HepG2 (cell line): ENCODE measurements around the gene NAIF1. TPM values are rescaled to one million over a fixed set of nuclear protein-coding genes. Genes with fewer than 3 reads are reported as not detected.

Experiments used
- ATAC-seq: fragments of 200-7000 bp; cut with Tn5 transposase; 3 replicates; pipeline ENCODE4 v1.9.1; 2020; ENCODE audit warnings: mild to moderate bottlenecking, moderate library complexity
- BruUV-seq: library from RNA; stranded (reverse); fragments of 400-500 nt; replicated peaks from 2 replicates; lab custom pipeline; 2021; lab: Mats Ljungman, UMichigan
- CTCF ChIA-PET: fragments of 300-600 bp; formaldehyde crosslinking; extraction: SDS; loops from one replicate; lab custom pipeline; 2021; ENCODE audit warnings: low total read pairs, inconsistent platforms, low intra/inter-chr PET ratio; lab: Yijun Ruan, JAX
- POLR2A ChIA-PET: fragments of 350-600 bp; sonication (Branson Sonifier 250); formaldehyde crosslinking; loops from one replicate; lab custom pipeline; 2020; ENCODE audit warnings: antibody characterized with exemption, inconsistent platforms; lab: Yijun Ruan, JAX
- DNase-seq: peaks from one replicate; pipeline ENCODE4 v3.0.0-alpha.2; 2015; ENCODE audit warnings: low spot score
- FAIRE-seq: peaks from 3 replicates; lab custom pipeline; 2011; peaks lifted over from hg19 to GRCh38; lab: Jason Lieb, UNC
- H2AFZ ChIP-seq: one replicate; pipeline ENCODE4 v1.6.1; 2011; ENCODE audit warnings: low read length, inconsistent platforms
- H3K27ac ChIP-seq: fragments of 300-600 bp; 3 replicates; pipeline ENCODE4 v1.8.0; 2011; ENCODE audit warnings: mixed run types, mild to moderate bottlenecking, mixed read lengths, low read length, inconsistent platforms; ENCODE audit not compliant: insufficient read depth; ENCODE audit errors: extremely low read length
- H3K27me3 ChIP-seq, 2 experiments: fragments of 200-600 bp in 1 of 2; 2 replicates in 1 of 2; 3 replicates in 1 of 2; pipeline versions ENCODE4 v1.6.0 to v1.8.0; 2011; ENCODE audit warnings: low read length in 2 of 2, mild to moderate bottlenecking in 2 of 2, moderate library complexity in 2 of 2, inconsistent platforms in 1 of 2; ENCODE audit not compliant: insufficient read depth in 2 of 2, control insufficient read depth in 1 of 2
- H3K36me3 ChIP-seq, 2 experiments: fragments of 200-600 bp in 1 of 2; replicated peaks in 1 of 2; 2 replicates in 1 of 2; 3 replicates in 1 of 2; pipeline versions ENCODE4 v1.5.1 to v1.8.0; 2011; ENCODE audit warnings: low read length in 2 of 2, inconsistent platforms in 1 of 2; ENCODE audit not compliant: insufficient read depth in 2 of 2, control insufficient read depth in 1 of 2
- H3K4me1 ChIP-seq: 2 replicates; pipeline ENCODE4 v1.5.1; 2012; ENCODE audit warnings: low read length, inconsistent platforms; ENCODE audit not compliant: insufficient read depth
- H3K4me2 ChIP-seq: 2 replicates; pipeline ENCODE4 v1.6.0; 2011; ENCODE audit warnings: low read depth, low read length, inconsistent platforms
- H3K4me3 ChIP-seq, 3 experiments: fragments of 200-600 bp in 1 of 3; sonication (generic), shearing (Covaris generic) in 1 of 3; replicated peaks in 1 of 3; 2 replicates each; pipeline ENCODE4 v1.5.1; 2011 to 2016; ENCODE audit warnings: low read length in 3 of 3, inconsistent platforms in 2 of 3, low read depth in 2 of 3, mild to moderate bottlenecking in 2 of 3, control low read depth in 1 of 3, mixed read lengths in 1 of 3; ENCODE audit not compliant: insufficient read depth in 1 of 3
- H3K79me2 ChIP-seq: one replicate; pipeline ENCODE4 v1.6.1; 2011; ENCODE audit warnings: low read length, inconsistent platforms; ENCODE audit not compliant: insufficient read depth
- H3K9ac ChIP-seq: 2 replicates; pipeline ENCODE4 v1.6.0; 2011; ENCODE audit warnings: mild to moderate bottlenecking, low read depth, low read length, inconsistent platforms; ENCODE audit not compliant: insufficient read depth
- H3K9me3 ChIP-seq: 2 replicates; pipeline ENCODE4 v1.5.1; 2012; ENCODE audit warnings: mild to moderate bottlenecking, low read length
- H4K20me1 ChIP-seq: 2 replicates; pipeline ENCODE4 v1.6.0; 2011; ENCODE audit warnings: inconsistent platforms, mild to moderate bottlenecking, low read length, moderate library complexity; ENCODE audit not compliant: insufficient read depth
- DNMT3B ChIP-seq: conservative IDR thresholded peaks from 2 replicates; pipeline ENCODE4 v1.6.1; 2016; ENCODE audit warnings: missing biosample characterization, control low read depth
- PAXIP1 ChIP-seq: sonication (generic); formaldehyde crosslinking; conservative IDR thresholded peaks from 2 replicates; pipeline ENCODE4 v1.4.0; 2020; ENCODE audit warnings: mild to moderate bottlenecking, missing genetic modification reagents, moderate library complexity
- SAFB2 ChIP-seq: sonication (generic); formaldehyde crosslinking; IDR thresholded peaks from 2 replicates; pipeline ENCODE4 v1.5.1; 2020; ENCODE audit warnings: missing genetic modification reagents, low read depth, mild to moderate bottlenecking, borderline replicate concordance
- SP2 ChIP-seq: sonication (generic); formaldehyde crosslinking; IDR thresholded peaks from 2 replicates; pipeline ENCODE4 v1.5.1; 2020; ENCODE audit warnings: mild to moderate bottlenecking, missing genetic modification reagents
- ZIK1 ChIP-seq: sonication (generic); formaldehyde crosslinking; IDR thresholded peaks from 2 replicates; pipeline ENCODE4 v1.5.0; 2020; ENCODE audit warnings: mild to moderate bottlenecking, low read depth, missing genetic modification reagents, borderline replicate concordance
- ZKSCAN1 ChIP-seq: fragments of 150-350 bp; IDR thresholded peaks from 2 replicates; pipeline ENCODE4 v1.6.1; 2014; ENCODE audit warnings: low read length
- ZNF317 ChIP-seq: sonication (generic); formaldehyde crosslinking; IDR thresholded peaks from 2 replicates; pipeline ENCODE4 v1.5.0; 2020; ENCODE audit warnings: mild to moderate bottlenecking, missing genetic modification reagents
- ZNF564 ChIP-seq: sonication (generic); formaldehyde crosslinking; IDR thresholded peaks from 2 replicates; pipeline ENCODE4 v1.8.1; 2023; ENCODE audit warnings: mild to moderate bottlenecking, missing genetic modification reagents
- WGBS: methylation state at CpG from one replicate; pipeline ENCODE4 v1.1.6; 2017; ENCODE audit warnings: low lambda C conversion rate; 5-methylcytosine and 5-hydroxymethylcytosine counted together
- in situ Hi-C: cut with HindIII; loops from 2 replicates; pipeline ENCODE4 v1.10.0; 2017; ENCODE audit warnings: low pct_unique_long_range_greater_than_20kb; ENCODE audit not compliant: extremely low pct_ligation_motif_present
- intact Hi-C: fragments of 100-400 bp; cut with micrococcal nuclease; formaldehyde crosslinking; loops from one replicate; pipeline ENCODE4 v1.10.0; 2022; ENCODE audit not compliant: unreplicated experiment
- polyA plus RNA-seq, 8 experiments: library from polyadenylated mRNA; depleted of rRNA in 3 of 8; stranded (reverse) in 7 of 8; unstranded in 1 of 8; fragments of >200 nt; fragmentation: Illumina TruSeq in 4 of 8; extraction: Trizol in 4 of 8; gene quantifications; 2 replicates each; pipeline versions ENCODE4 v1.2.1 to v1.2.3, GENCODE V29; 2011 to 2016; ENCODE audit warnings: low read depth in 4 of 8, missing spikeins in 1 of 8, mixed read lengths in 1 of 8; ENCODE audit not compliant: insufficient read depth in 1 of 8
- total RNA-seq, 5 experiments: library from RNA; depleted of rRNA; stranded (reverse); fragments of >200 nt; fragmentation: Illumina TruSeq; extraction: Trizol; gene quantifications; 2 replicates each; pipeline ENCODE4 v1.2.3, GENCODE V29; 2016; ENCODE audit warnings: low read depth in 1 of 5

NAIF1 gene
- total and polyA plus RNA-seq, 2 of the 13 experiments (the other 11 are each of a cell fraction or from before 2014, with no cell fraction given) = 6.0 to 6.9 TPM

- no peak for TF ChIP-seq DNMT3B (CRISPR knock-in tag)
- TF ChIP-seq ZIK1 (CRISPR knock-in tag) = no peak
- no peak for TF ChIP-seq PAXIP1
- TF ChIP-seq SP2 (CRISPR knock-in tag) = no peak
- no peak for TF ChIP-seq ZNF317 (CRISPR knock-in tag)
- no peak for TF ChIP-seq SAFB2 (CRISPR knock-in tag)
- TF ChIP-seq ZKSCAN1 = no peak
- TF ChIP-seq ZNF564 (CRISPR knock-in tag) = no peak
- TF ChIP-seq, all 625 proteins: peak for 0
- ATAC-seq (no peak), FAIRE-seq (no peak), DNase-seq (no peak)
- Histone ChIP-seq H3K4me1 (peaks cover 21% of the 10 kb centered on the region), H3K4me3 (no peak overlapping the region), H3K79me2 (peaks cover 19% of the 10 kb centered on the region), H3K4me2 (no peak overlapping the region), H2AFZ (no peak overlapping the region), H4K20me1 (no peaks in the 10 kb centered on the region), H3K27me3 (no peaks in the 10 kb centered on the region), H3K9ac (no peak overlapping the region), H3K9me3 (no peaks in the 10 kb centered on the region), H3K27ac (no peak overlapping the region), H3K36me3 (no peaks in the 10 kb centered on the region; a peak in 2 of 5 replicates)
- ChIA-PET CTCF (no interaction called here), POLR2A (interaction anchor here (3.4 kb wide), 1 partner anchor 9 kb away, joined by 17 read pairs; no protein-coding TSS in a partner anchor)
- in situ Hi-C loops (no loop called here), intact Hi-C loops (no loop called here)
- no TSS peak for BruUV-seq
- 81% methylated on average over 1 of the region's 1 CpG for WGBS
These were observed 22.2 kb upstream of the NAIF1 start for GRCh38 chr9:128089299-128089698.
